Measurements from ENCODE around the gene SVEP1. TPM values are rescaled to one million over a fixed set of nuclear protein-coding genes. Genes with fewer than 3 reads are reported as not detected.

SVEP1 gene
- total RNA-seq, 2 experiments from 2014 or later: not detected

DNA sequence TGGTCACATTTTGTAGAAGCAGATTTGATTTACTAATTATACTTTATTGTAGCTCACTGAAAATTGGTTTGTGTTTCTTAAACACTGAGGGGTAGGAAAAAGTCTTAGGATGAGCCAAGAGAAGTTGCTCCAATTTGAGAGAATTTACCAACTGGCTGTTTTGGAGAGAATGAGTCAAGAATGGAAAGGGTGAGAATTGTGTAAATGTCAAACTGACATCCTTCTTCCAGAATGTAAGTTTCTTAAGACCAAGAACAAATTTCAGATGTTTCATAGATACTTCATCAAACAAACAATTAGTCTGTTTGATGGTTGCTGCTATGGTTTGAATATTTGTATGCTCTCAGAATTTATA is 135.7 kb downstream of the SVEP1 start:
- CTCF ChIA-PET (ENCODE audit: unreplicated experiment): no interaction called here

DNA sequence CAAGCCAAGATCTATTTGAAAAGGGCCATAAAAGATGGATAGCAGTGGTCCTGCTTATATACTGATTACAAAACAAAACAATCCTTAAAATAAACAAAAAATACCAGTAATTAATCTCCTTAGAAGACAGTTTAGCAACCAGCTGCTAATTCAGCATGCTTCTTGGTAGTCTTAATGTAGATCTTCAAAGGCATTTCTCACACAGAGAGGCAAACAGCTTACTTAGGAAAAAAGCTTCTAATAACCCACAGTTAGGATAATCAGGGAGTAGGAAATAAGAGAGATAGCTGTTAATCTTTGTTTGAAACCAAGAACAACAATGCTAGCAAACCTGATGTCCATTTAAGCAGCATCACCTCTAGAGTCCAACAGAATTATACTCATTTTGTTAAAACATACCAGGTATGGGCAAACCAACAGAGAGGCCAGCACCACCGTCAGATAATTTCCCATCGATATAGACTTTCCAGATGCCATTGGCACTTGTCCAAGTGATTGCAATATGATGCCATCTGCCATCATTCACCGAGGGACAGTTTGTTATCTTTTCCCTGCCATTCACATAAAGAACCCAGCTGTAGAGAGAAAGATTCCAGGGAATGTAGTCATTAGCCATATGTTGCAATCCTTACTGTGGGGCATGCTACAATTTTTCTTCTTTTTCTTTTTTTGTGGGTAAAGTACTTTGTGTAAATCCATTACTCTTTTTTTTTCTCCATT is 136.2 kb downstream of the SVEP1 start:
- Histone ChIP-seq H3K4me1 (ENCODE audit: insufficient read depth, low read length, poor library complexity, severe bottlenecking) (no peaks in the 10 kb centered on the region), H3K36me3 (ENCODE audit: insufficient read depth, low read length) (no peaks in the 10 kb centered on the region), H3K4me3 (ENCODE audit: low read depth, low read length, poor library complexity, severe bottlenecking) (no peak overlapping the region), H2AFZ (ENCODE audit: low read length) (no peak overlapping the region), H4K20me1 (ENCODE audit: insufficient read depth, low read length) (no peaks in the 10 kb centered on the region), H3K4me2 (ENCODE audit: low read length) (no peak overlapping the region), H3K9me2 (ENCODE audit: insufficient read depth, low read length) (no peaks in the 10 kb centered on the region), H3K9me3 (ENCODE audit: low read length) (no peaks in the 10 kb centered on the region), H3K79me2 (ENCODE audit: insufficient read depth, low read depth, low read length) (no peaks in the 10 kb centered on the region), H3K27ac (ENCODE audit: low read depth, low read length, poor library complexity, severe bottlenecking) (no peak overlapping the region)
- no TSS peak for BruUV-seq (replicated peaks)
- ChIA-PET CTCF (ENCODE audit: unreplicated experiment) (no interaction called here), POLR2A (no interaction called here)
- intact Hi-C loops (cut with micrococcal nuclease; ENCODE audit: unreplicated experiment): no loop called here
- no peak for TF ChIP-seq EZH2phosphoT487 (IDR thresholded peaks at IDR 0.05; ENCODE audit: borderline replicate concordance, low read depth, low read length)
- TF ChIP-seq, protein P1, sequence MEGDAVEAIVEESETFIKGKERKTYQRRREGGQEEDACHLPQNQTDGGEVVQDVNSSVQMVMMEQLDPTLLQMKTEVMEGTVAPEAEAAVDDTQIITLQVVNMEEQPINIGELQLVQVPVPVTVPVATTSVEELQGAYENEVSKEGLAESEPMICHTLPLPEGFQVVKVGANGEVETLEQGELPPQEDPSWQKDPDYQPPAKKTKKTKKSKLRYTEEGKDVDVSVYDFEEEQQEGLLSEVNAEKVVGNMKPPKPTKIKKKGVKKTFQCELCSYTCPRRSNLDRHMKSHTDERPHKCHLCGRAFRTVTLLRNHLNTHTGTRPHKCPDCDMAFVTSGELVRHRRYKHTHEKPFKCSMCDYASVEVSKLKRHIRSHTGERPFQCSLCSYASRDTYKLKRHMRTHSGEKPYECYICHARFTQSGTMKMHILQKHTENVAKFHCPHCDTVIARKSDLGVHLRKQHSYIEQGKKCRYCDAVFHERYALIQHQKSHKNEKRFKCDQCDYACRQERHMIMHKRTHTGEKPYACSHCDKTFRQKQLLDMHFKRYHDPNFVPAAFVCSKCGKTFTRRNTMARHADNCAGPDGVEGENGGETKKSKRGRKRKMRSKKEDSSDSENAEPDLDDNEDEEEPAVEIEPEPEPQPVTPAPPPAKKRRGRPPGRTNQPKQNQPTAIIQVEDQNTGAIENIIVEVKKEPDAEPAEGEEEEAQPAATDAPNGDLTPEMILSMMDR (conservative IDR thresholded peaks at IDR 0.05; ENCODE audit: low read length): no peak
- no peak for DNase-seq (ENCODE audit: low spot score)

More for the DNA sequence above, 135.7 kb downstream of the SVEP1 start:
- intact Hi-C loops (cut with micrococcal nuclease; ENCODE audit: unreplicated experiment): no loop called here
- no peak for DNase-seq (ENCODE audit: low spot score)
- Histone ChIP-seq H3K4me2 (ENCODE audit: low read length) (no peak overlapping the region), H3K4me3 (ENCODE audit: low read depth, low read length, poor library complexity, severe bottlenecking) (no peak overlapping the region), H2AFZ (ENCODE audit: low read length) (no peak overlapping the region), H3K27ac (ENCODE audit: low read depth, low read length, poor library complexity, severe bottlenecking) (no peak overlapping the region), H3K4me1 (ENCODE audit: insufficient read depth, low read length, poor library complexity, severe bottlenecking) (no peaks in the 10 kb centered on the region), H3K79me2 (ENCODE audit: insufficient read depth, low read depth, low read length) (no peaks in the 10 kb centered on the region), H4K20me1 (ENCODE audit: insufficient read depth, low read length) (no peaks in the 10 kb centered on the region), H3K9me3 (ENCODE audit: low read length) (no peaks in the 10 kb centered on the region), H3K9me2 (ENCODE audit: insufficient read depth, low read length) (no peaks in the 10 kb centered on the region), H3K36me3 (ENCODE audit: insufficient read depth, low read length) (no peaks in the 10 kb centered on the region)
- TF ChIP-seq EZH2phosphoT487 (IDR thresholded peaks at IDR 0.05; ENCODE audit: borderline replicate concordance, low read depth, low read length): no peak
- TF ChIP-seq, protein P1 (conservative IDR thresholded peaks at IDR 0.05; ENCODE audit: low read length): no peak
- no TSS peak for BruUV-seq (replicated peaks)
- POLR2A ChIA-PET: no interaction called here

DNA sequence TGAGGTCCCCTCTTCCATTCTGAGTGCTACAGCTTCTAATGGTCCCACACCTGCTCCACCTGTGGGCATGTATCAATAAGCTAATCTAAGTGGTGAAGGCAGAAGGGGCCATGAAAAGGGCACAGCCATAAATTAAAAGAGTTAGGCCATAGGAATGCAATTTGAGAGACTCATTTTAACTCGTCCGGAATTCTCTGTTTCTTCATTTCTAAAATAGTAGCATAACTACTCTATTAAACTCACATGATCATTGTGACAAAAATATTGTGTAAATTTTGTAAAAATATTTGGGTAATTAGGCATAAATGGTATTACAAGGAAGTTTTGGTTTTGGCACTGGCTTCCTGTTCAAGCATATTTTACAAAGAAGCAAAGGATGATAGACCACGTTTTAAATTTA is 138.7 kb downstream of the SVEP1 start:
- no peaks in the 10 kb centered on the region for H4K20me1 ChIP-seq (ENCODE audit: insufficient read depth, low read length)
- no peaks in the 10 kb centered on the region for H3K79me2 ChIP-seq (ENCODE audit: insufficient read depth, low read depth, low read length)
- H3K9me2 ChIP-seq (ENCODE audit: insufficient read depth, low read length): no peaks in the 10 kb centered on the region
- TF ChIP-seq, protein P1 (conservative IDR thresholded peaks at IDR 0.05; ENCODE audit: low read length): no peak
- no peak for TF ChIP-seq EZH2phosphoT487 (IDR thresholded peaks at IDR 0.05; ENCODE audit: borderline replicate concordance, low read depth, low read length)
- H3K4me2 ChIP-seq (ENCODE audit: low read length): no peak overlapping the region
- intact Hi-C loops (cut with micrococcal nuclease; ENCODE audit: unreplicated experiment): no loop called here
- H3K4me1 ChIP-seq (ENCODE audit: insufficient read depth, low read length, poor library complexity, severe bottlenecking): no peaks in the 10 kb centered on the region
- CTCF ChIA-PET (ENCODE audit: unreplicated experiment): no interaction called here
- H3K4me3 ChIP-seq (ENCODE audit: low read depth, low read length, poor library complexity, severe bottlenecking): no peak overlapping the region
- no peaks in the 10 kb centered on the region for H3K9me3 ChIP-seq (ENCODE audit: low read length)
- no peak overlapping the region for H3K27ac ChIP-seq (ENCODE audit: low read depth, low read length, poor library complexity, severe bottlenecking)
- POLR2A ChIA-PET: no interaction called here
- H3K36me3 ChIP-seq (ENCODE audit: insufficient read depth, low read length): no peaks in the 10 kb centered on the region
- H2AFZ ChIP-seq (ENCODE audit: low read length): no peak overlapping the region
- BruUV-seq (replicated peaks): no TSS peak
- DNase-seq (ENCODE audit: low spot score): no peak
